Measurements from ENCODE around the gene DCST1.

Gene DCST1

DNA sequence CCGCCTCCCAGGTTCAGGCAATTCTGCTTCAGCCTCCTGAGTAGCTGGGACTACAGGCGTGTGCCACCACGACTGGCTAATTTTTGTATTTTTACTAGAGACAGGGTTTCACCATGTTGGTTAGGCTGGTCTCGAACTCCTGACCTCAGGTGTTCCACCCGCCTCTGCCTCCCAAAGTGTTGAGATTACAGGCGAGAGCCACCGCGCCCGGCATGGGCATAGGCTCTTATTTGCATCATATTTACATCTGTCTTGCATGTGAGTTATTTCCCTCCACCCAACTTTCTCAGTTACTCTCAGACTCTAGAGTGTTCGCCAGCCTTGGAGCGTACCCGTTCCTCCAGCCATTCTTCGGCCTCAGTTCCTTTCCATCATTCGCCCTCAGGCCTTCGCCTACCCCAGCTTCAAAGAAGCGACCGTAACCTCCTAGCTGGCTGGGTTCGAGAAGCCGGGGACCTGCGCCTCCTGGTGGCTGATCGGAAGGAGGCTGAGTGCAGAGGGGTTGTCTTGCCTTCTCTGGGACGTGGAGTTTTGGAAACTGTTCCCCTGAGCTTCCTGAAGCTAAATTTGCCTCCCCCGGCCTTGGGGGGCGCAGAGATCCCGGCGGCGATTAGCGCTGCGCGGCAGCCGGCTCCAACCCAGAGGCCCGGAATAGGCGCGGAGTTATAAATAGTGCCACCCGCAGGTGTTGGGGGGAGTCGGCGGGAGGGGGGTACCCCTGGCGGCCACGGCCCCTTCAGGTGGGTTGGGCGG, 34.6 kb upstream of the DCST1 start:
- Mint-ChIP-seq H3K27ac (peak overlapping the region; percentile 79), H3K4me3 (peak overlapping the region; percentile 68), H3K36me3 (ENCODE audit: low read depth) (peaks cover under 1% of the 10 kb centered on the region)

GRCh38 chr1:154999571-155000410, 33.8 kb upstream of the DCST1 start:
- H3K36me3 Mint-ChIP-seq (ENCODE audit: low read depth) = no peaks in the 10 kb centered on the region
- H3K27ac Mint-ChIP-seq = peak overlapping the region; percentile 94
- peak overlapping the region; percentile 86 for H3K4me3 Mint-ChIP-seq
- H3K4me1 Mint-ChIP-seq = peaks cover 46% of the 10 kb centered on the region
- ATAC-seq = peak; percentile 10
- H3K9me3 Mint-ChIP-seq = no peaks in the 10 kb centered on the region
- H3K27me3 Mint-ChIP-seq = no peaks in the 10 kb centered on the region
- DNase-seq = peak; percentile 79

More for the DNA sequence above, 34.6 kb upstream of the DCST1 start:
- Mint-ChIP-seq H3K9me3 (no peaks in the 10 kb centered on the region), H3K27me3 (no peaks in the 10 kb centered on the region), H3K4me1 (peaks cover 42% of the 10 kb centered on the region)
- DNase-seq (peak; percentile 88), ATAC-seq (peak; percentile 30)

GRCh38 chr1:155000411-155000725, 33.3 kb upstream of the DCST1 start:
- ATAC-seq (no peak), DNase-seq (peak; percentile 64)
- Mint-ChIP-seq H3K27me3 (no peaks in the 10 kb centered on the region), H3K9me3 (no peaks in the 10 kb centered on the region), H3K27ac (peak overlapping the region; percentile 94), H3K4me3 (peak overlapping the region; percentile 86), H3K36me3 (ENCODE audit: low read depth) (no peaks in the 10 kb centered on the region), H3K4me1 (peaks cover 48% of the 10 kb centered on the region)

GRCh38 chr1:155000726-155001424, 32.7 kb upstream of the DCST1 start:
- DNase-seq (peak; percentile 89), ATAC-seq (peak; percentile 45)
- Mint-ChIP-seq H3K27ac (peak overlapping the region; percentile 86), H3K9me3 (no peaks in the 10 kb centered on the region), H3K36me3 (ENCODE audit: low read depth) (no peaks in the 10 kb centered on the region), H3K4me3 (peak overlapping the region; percentile 86), H3K27me3 (no peaks in the 10 kb centered on the region), H3K4me1 (peaks cover 53% of the 10 kb centered on the region)

DNA sequence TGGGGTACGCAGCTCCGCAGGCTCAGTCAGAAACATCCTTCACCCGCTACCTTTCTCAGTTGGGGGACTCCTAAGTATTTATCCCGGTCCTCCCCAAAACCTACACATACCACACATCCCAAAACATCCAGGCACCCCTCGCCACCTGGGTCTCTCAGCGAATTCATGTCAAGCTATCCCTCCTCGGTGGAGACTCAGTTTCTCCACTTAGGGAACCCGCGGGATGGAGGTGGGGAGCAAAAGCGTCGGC, 32.3 kb upstream of the DCST1 start:
- DNase-seq (no peak), ATAC-seq (peak; percentile 8)
- Mint-ChIP-seq H3K4me3 (peak overlapping the region; percentile 86), H3K9me3 (no peaks in the 10 kb centered on the region), H3K4me1 (peaks cover 57% of the 10 kb centered on the region), H3K27me3 (no peaks in the 10 kb centered on the region), H3K27ac (peak overlapping the region; percentile 86), H3K36me3 (ENCODE audit: low read depth) (no peaks in the 10 kb centered on the region)

GRCh38 chr1:155001675-155002463, 31.8 kb upstream of the DCST1 start:
- no peaks in the 10 kb centered on the region for H3K9me3 Mint-ChIP-seq
- H3K27ac Mint-ChIP-seq = peak overlapping the region; percentile 86
- no peaks in the 10 kb centered on the region for H3K36me3 Mint-ChIP-seq (ENCODE audit: low read depth)
- H3K27me3 Mint-ChIP-seq = no peaks in the 10 kb centered on the region
- peak overlapping the region; percentile 86 for H3K4me3 Mint-ChIP-seq
- H3K4me1 Mint-ChIP-seq = peaks cover 63% of the 10 kb centered on the region
- peak; percentile 99 for DNase-seq
- ATAC-seq = peak; percentile 57

GRCh38 chr1:155002464-155003226, 31.0 kb upstream of the DCST1 start, which contains the start of gene ZBTB7B:
TSS of gene ZBTB7B (plus strand) at chr1:155002802. CDS start at chr1:155014661, 11,859 bp downstream.
- DNase-seq = peak; percentile 25
- Mint-ChIP-seq H3K4me1 (peaks cover 62% of the 10 kb centered on the region), H3K4me3 (peak within 1 kb of the TSS; percentile 88), H3K27ac (peak within 1 kb of the TSS; percentile 89), H3K9me3 (no peaks in the 10 kb centered on the region), H3K36me3 (ENCODE audit: low read depth) (no peaks in the 10 kb centered on the region), H3K27me3 (no peaks in the 10 kb centered on the region)
- no peak for ATAC-seq

DNA sequence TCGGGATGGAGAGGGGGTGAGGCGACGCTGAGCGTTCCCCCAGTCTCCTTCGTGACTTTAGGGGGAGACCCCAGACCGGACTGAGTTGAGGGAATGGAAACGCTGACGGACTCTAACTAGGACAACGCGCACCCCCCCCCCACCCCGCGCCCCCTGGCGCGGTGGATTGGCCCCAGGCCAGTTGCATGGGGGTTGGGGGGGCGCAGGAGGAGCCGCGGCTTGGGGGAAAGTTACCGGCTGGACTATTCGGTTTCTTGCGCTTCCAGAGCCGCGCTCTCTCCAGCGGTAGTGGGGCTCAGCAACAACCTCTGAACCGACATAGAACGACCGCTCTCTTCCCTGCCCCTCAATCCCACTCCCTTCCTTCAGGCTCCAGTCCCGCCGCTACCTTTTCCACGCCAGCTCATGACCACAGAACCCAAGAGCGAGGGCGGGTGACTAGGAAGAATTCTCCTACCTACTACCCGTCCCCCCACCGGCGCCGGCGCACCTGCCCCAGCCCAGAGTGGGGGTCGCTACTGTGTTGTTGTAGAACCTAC, 30.3 kb upstream of the DCST1 start:
- Mint-ChIP-seq H3K9me3 (no peaks in the 10 kb centered on the region), H3K36me3 (ENCODE audit: low read depth) (no peaks in the 10 kb centered on the region), H3K27me3 (no peaks in the 10 kb centered on the region), H3K4me3 (peak overlapping the region; percentile 88), H3K27ac (peak overlapping the region; percentile 89), H3K4me1 (peaks cover 59% of the 10 kb centered on the region)
- no peak for ATAC-seq
- peak; percentile 46 for DNase-seq

DNA sequence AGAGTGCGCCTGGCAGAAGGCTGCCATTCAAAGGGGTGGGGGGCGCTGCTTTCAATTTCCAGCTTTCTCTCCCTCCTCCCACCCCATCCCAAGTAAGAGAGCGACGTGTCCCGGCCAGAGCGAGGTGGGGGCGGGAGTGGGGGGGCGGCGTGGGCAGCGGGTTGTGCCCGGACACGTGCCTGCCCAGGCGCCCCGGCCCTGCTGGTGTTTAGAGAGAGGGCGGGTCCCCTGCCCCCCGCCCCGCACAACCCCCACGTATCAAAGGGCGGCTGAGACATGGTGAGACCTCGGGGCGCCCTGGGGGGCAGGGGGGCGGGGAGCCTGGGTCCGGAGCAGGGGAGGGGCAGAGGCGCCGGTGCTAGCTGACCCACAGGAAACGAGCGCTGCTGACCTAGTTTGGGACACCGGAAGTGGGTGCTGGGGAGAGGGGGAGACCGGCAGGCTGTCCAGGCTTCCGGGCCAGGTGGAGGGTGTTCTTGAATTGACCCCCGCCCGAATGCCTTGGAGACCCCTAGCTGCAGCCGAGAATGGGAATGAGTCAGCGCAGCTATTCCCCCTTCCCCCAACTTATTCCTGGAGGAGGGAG, 29.8 kb upstream of the DCST1 start:
- Mint-ChIP-seq H3K4me1 (peaks cover 59% of the 10 kb centered on the region), H3K4me3 (peak overlapping the region; percentile 88), H3K36me3 (ENCODE audit: low read depth) (no peaks in the 10 kb centered on the region), H3K27ac (peak overlapping the region; percentile 89), H3K27me3 (no peaks in the 10 kb centered on the region), H3K9me3 (no peaks in the 10 kb centered on the region)
- peak; percentile 30 for DNase-seq
- no peak for ATAC-seq

DNA sequence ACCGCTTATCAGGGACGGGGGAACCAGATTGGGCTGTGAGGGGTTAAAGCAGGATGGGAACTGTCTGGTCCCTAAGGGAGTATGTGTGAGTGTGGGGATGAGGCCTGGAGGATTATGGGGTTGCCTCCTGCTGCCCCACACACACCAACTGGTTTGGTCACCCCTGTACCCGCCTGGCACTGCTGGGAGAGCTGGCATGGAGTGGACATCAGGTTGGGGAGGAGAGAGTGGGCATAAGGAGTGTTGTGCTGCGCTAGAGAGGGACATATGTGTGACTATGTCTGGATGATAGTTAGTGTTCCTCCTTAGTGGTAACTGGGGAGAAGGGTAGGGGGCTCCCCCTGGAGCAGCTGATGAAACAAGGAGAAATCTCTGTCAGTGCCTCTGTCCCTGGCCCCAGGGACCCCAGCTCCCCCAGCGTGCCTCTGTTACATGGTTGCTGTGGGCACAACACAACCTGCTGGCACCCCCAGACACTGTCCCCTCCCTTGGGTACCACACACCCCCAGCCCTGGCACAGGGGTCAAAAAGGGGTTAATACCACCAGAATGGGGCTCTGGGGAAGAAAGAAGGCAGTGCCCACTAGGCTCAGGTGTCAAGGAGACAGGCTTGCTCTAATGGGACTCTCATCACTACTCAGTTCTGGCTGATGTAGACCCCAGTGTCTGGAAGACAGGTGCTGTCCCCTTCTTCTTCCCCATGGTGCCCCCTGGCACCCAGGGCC, 29.1 kb upstream of the DCST1 start:
- ATAC-seq = no peak
- peak overlapping the region; percentile 88 for H3K4me3 Mint-ChIP-seq
- H3K27me3 Mint-ChIP-seq = no peaks in the 10 kb centered on the region
- no peaks in the 10 kb centered on the region for H3K36me3 Mint-ChIP-seq (ENCODE audit: low read depth)
- peaks cover 61% of the 10 kb centered on the region for H3K4me1 Mint-ChIP-seq
- peak overlapping the region; percentile 89 for H3K27ac Mint-ChIP-seq
- no peaks in the 10 kb centered on the region for H3K9me3 Mint-ChIP-seq
- no peak for DNase-seq

GRCh38 chr1:155005076-155006011, 28.3 kb upstream of the DCST1 start:
- no peaks in the 10 kb centered on the region for H3K36me3 Mint-ChIP-seq (ENCODE audit: low read depth)
- H3K27me3 Mint-ChIP-seq = no peaks in the 10 kb centered on the region
- peaks cover 61% of the 10 kb centered on the region for H3K4me1 Mint-ChIP-seq
- no peak for ATAC-seq
- H3K4me3 Mint-ChIP-seq = peak overlapping the region; percentile 45
- DNase-seq = peak; percentile 38
- peak overlapping the region; percentile 95 for H3K27ac Mint-ChIP-seq
- H3K9me3 Mint-ChIP-seq = no peaks in the 10 kb centered on the region

DNA sequence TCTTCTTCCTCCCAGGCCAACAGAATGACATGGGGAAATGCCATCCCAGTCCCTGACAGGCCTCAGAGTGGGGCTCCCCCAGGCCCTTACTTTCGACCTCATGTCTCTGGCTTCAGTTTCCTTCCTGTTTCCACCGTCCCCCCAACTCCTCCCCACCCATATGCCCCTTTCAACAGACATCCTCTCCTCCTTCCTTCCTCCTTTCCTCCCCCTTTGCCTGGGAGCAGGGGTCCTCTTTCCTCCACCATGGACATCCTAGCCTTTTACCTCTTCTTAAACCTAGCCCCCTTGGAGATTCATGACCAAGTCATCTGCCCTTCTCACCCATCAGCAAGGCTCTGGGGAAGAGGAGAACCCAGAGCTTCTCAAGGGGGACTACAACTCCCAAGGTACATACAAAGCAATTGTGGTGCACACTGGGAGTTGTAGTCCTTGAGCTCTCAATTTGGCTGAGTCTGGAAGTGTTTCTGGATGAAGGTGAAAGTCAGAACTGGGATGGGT, 27.0 kb upstream of the DCST1 start:
- H3K27me3 Mint-ChIP-seq = no peaks in the 10 kb centered on the region
- peaks cover 68% of the 10 kb centered on the region for H3K4me1 Mint-ChIP-seq
- no peaks in the 10 kb centered on the region for H3K36me3 Mint-ChIP-seq (ENCODE audit: low read depth)
- no peaks in the 10 kb centered on the region for H3K9me3 Mint-ChIP-seq
- peak; percentile 62 for DNase-seq
- peak overlapping the region; percentile 95 for H3K27ac Mint-ChIP-seq
- H3K4me3 Mint-ChIP-seq = peak overlapping the region; percentile 72
- ATAC-seq = peak; percentile 62
